ENCODE data around the gene GCNT1.
"Not testable (repeated sequence)": the region's sequence is repeated elsewhere in the genome, so short reads cannot be mapped to it uniquely, and the experiment has no call there.

Gene GCNT1

GRCh38 chr9:76444322-76444929 lies 14.6 kb upstream of the GCNT1 start:
- no peak for DNase-seq

- no peak for DNase-seq
Measured at GRCh38 chr9:76445976-76446375, 13.0 kb upstream of the GCNT1 start.

- no peak for DNase-seq
Measured at GRCh38 chr9:76448501-76448900, 10.5 kb upstream of the GCNT1 start.

GRCh38 chr9:76451234-76451633 lies 7.7 kb upstream of the GCNT1 start:
- DNase-seq: no peak

GRCh38 chr9:76452839-76453238 lies 6.1 kb upstream of the GCNT1 start:
- DNase-seq: no peak

GRCh38 chr9:76453785-76454184 lies 5.2 kb upstream of the GCNT1 start:
- no peak for DNase-seq

- no peak for DNase-seq
Measured at GRCh38 chr9:76454311-76454710, 4.7 kb upstream of the GCNT1 start.

- DNase-seq: no peak
Measured at GRCh38 chr9:76456202-76456926, 2.6 kb upstream of the GCNT1 start.

GRCh38 chr9:76459694-76460635 lies 983 bp downstream of the GCNT1 start:
- DNase-seq: no peak

GRCh38 chr9:76462126-76462525 lies 3.1 kb downstream of the GCNT1 start:
- DNase-seq: no peak

GRCh38 chr9:76463211-76463610 lies 4.2 kb downstream of the GCNT1 start:
- no peak for DNase-seq

GRCh38 chr9:76464706-76465105 lies 5.7 kb downstream of the GCNT1 start:
- DNase-seq: no peak

- DNase-seq: no peak
Measured at GRCh38 chr9:76465442-76466298, 6.7 kb downstream of the GCNT1 start.

- DNase-seq: no peak
Measured at GRCh38 chr9:76466299-76466605, 7.3 kb downstream of the GCNT1 start.

GRCh38 chr9:76474419-76474818 lies 15.4 kb downstream of the GCNT1 start:
- no peak for DNase-seq

GRCh38 chr9:76475686-76476085 lies 16.7 kb downstream of the GCNT1 start:
- no peak for DNase-seq

- not testable (repeated sequence) for DNase-seq
Measured at GRCh38 chr9:76477818-76478217, 18.8 kb downstream of the GCNT1 start.

- no peak for DNase-seq
Measured at GRCh38 chr9:76478226-76478625, 19.2 kb downstream of the GCNT1 start.

- DNase-seq: not testable (repeated sequence)
Measured at GRCh38 chr9:76479337-76479736, 20.4 kb downstream of the GCNT1 start.

GRCh38 chr9:76486151-76486550 lies 27.2 kb downstream of the GCNT1 start:
- no peak for DNase-seq

- DNase-seq: no peak
Measured at GRCh38 chr9:76490249-76490990, 31.4 kb downstream of the GCNT1 start.

- not testable (repeated sequence) for DNase-seq
Measured at GRCh38 chr9:76491056-76491455, 32.1 kb downstream of the GCNT1 start.

Data from NCI-H2171 (cell line).